GM19372 (cell line): ENCODE results near the gene TRIM4.
"Not testable (repeated sequence)": the region's sequence is repeated elsewhere in the genome, so short reads cannot be mapped to it uniquely, and the experiment has no call there.

Experiments used
- ATAC-seq: cut with Tn5 transposase; IDR thresholded peaks from one replicate; pipeline ENCODE4 v1.9.1; 2021; ENCODE audit warnings: mild to moderate bottlenecking, low read depth, moderate library complexity; ENCODE audit not compliant: unreplicated experiment

Gene TRIM4

DNA sequence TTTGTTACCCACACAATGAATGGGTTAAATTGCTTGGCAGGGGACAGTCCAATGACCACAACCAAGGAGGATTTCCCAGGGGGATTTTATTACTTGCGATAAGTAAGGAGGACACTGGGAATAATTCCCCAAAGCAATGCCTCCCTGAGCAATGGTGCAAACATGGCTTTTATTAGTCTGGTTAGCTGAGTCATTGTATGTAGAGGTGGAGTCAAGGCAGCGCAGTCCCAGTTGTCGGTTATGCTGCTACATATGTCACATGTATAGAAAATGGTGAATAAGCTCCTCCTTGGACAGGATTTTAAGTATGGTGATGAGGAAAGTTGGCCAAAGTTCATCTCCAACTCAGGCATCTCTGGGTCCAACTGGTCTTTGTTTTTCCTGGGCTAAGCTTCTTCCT, 3.9 kb upstream of the TRIM4 start:
- ATAC-seq, result no peak

DNA sequence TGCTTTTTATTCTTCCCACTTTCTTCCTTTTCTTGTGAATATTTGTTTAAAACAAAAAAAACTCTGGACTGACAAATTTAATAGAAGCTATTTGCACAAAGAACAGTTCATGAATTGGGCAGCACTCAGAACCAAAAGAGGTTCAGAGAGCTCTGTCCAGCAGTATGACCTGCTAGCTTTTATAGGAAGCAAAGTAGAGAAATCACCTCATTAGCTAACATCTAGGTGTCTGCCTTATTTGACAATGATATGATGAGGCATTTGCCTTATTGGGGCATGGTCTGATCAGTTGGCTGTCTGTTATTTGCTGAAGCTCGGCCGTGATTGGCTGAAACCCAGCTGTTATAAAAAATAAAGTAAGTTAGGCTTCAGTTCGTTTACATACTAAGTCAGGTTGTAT, 819 bp upstream of the TRIM4 start:
- no peak for ATAC-seq

- no peak for ATAC-seq
Observed at GRCh38 chr7:99919814-99920112, 433 bp upstream of the TRIM4 start.

- ATAC-seq, result no peak
Observed at GRCh38 chr7:99910976-99911375, 8.4 kb downstream of the TRIM4 start.

- no peak for ATAC-seq
Observed at GRCh38 chr7:99901581-99901980, 17.7 kb downstream of the TRIM4 start.

- ATAC-seq, result no peak
Observed at GRCh38 chr7:99899830-99900519, 19.4 kb downstream of the TRIM4 start.

- no peak for ATAC-seq
Observed at GRCh38 chr7:99898836-99899235, 20.5 kb downstream of the TRIM4 start.

GRCh38 chr7:99898023-99898357, 21.3 kb downstream of the TRIM4 start:
- no peak for ATAC-seq

GRCh38 chr7:99897322-99898022, 21.9 kb downstream of the TRIM4 start:
- no peak for ATAC-seq

GRCh38 chr7:99894738-99895137, 24.6 kb downstream of the TRIM4 start:
- ATAC-seq, result no peak

GRCh38 chr7:99893280-99893679, 26.1 kb downstream of the TRIM4 start:
- ATAC-seq, result no peak

- not testable (repeated sequence) for ATAC-seq
Observed at GRCh38 chr7:99890348-99890747, 29.0 kb downstream of the TRIM4 start.

DNA sequence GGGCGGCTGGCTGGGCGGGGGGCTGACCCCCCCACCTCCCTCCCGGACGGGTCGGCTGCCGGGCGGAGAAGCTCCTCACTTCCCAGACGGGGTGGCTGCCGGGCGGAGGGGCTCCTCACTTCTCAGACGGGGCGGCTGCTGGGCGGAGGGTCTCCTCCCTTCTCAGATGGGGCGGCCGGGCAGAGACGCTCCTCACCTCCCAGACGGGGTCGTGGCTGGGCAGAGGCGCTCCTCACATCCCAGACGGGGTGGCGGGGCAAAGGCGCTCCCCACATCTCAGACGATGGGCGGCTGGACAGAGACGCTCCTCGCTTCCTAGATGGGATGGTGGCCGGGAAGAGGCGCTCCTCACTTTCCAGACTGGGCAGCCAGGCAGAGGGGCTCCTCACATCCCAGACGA, 31.0 kb downstream of the TRIM4 start:
- ATAC-seq, result not testable (repeated sequence)

DNA sequence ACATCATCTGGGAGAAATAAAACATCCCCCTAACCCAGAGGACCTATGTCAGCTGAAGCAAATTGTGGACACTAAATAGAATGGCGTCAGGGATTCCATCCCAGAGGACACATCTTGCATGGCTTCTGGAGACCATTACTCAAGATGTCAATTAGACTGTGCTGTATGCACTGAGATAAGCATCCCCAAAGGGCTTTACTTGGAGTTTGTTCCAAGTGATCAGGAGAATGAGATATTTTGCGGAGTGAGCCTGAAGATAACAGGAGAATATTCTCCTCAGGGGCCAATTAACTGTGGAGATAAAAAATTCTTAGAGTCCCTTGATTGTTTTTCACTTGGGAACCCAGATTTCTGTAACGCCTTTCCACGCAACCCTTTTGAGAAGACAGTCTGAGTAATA, 38.0 kb downstream of the TRIM4 start:
- ATAC-seq, result no peak

- ATAC-seq, result no peak
Observed at GRCh38 chr7:99876933-99877332, 42.4 kb downstream of the TRIM4 start, which contains the start of gene OR2AE1. Gene OR2AE1 (minus strand): TSS chr7:99877033. CDS start chr7:99877033, 0 bp downstream.

DNA sequence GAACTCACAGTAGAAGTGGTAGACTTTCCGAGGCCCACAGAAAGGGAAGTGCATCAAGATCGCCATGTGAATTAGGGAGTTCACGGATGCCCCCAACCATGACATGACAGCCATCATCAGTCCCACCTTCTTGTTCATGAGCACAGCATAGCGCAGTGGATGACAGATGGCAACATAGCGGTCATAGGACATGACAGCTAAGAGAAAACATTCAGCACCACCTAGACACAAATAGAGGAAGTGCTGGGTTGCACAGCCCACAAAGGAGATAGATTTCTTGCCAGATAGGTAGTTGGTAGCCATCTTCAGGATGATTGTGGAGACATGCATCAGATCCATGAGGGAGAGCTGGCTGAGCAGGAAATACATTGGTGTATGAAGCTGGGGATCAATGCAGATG, 42.8 kb downstream of the TRIM4 start:
- ATAC-seq, result no peak

GRCh38 chr7:99868246-99868645, 51.1 kb downstream of the TRIM4 start:
- no peak for ATAC-seq

DNA sequence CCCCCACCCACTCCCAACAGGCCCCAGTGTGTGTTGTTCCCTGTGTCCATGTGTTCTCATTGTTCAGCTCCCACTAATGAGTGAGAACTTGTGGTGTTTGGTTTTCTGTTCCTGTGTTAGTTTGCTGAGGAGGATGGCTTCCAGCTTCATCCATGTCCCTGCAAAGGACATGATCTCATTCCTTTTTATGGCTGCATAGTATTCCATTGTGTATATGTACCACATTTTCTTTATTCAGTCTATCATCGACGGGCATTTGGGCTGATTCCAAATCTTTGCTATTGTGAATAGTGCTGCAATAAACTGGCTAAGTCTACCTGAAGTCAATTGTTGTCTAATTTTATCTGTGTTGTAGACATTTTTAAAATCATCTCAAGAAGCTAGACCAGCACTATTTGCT, 51.9 kb downstream of the TRIM4 start:
- ATAC-seq, result not testable (repeated sequence)

DNA sequence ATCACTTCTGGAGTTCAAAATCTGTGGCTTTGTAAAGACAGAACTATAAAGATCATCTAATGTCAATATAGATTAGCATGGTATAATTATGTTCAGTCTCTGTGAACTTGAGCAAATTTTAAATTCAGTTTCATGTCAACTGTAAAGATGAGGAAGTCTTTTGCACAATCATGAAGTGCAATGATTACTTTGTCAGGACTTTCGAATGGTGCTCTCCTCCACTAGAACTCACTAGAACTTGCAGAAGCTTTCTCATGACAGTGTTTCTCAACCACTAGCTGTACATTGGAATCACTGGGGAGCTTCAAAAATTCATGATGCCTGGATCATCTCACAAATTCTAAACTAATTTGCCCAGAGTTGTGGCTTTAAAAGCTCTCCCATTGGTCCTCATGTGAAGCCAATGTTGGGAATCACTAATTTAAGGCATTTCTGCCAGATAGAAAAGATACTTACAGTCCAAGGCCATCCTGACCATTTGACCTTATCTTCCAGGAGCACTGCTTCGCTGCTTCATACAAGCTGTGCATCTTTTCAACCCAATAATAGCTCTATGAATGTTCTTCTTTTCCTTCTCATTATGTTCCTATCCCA, 55.4 kb downstream of the TRIM4 start:
- ATAC-seq, result no peak

DNA sequence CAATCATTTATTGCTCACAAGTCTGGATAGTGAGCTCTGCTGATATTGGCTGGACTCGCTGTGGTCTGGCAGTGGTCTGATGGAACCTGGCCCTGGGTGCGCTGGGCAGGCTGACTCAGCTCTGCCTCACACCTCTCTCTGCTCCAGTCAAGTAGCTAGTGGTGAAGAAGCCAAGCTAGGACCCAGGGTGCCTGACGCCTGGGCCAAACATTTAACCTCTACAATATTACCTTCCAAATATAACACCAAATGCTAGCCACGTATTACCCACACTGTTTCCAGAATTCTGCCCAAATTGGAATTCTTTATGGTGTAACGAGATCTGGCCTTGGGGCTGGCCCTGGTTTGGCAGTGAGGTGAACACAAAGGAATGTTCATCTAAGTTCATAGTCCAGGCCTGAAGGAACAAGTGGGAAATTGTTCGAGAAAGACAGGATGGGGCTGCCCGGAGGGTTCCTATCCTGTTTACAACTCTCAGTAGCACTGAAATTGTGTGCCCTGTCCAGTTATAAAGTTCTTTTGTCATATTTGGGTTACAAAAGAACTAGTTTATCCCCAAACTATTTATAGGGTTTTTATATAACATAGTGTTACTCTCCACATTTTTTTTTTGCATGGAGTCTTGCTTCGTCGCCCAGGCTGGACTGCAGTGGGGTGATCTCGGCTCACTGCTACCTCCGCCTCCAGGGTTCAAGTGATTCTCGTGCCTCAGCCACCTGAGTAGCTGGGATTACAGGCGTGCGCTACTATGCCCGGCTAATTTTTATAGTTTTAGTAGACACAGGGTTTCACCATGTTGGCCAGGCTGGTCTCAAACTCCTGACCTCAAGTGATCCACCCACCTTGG, 58.8 kb downstream of the TRIM4 start:
- ATAC-seq, result no peak

DNA sequence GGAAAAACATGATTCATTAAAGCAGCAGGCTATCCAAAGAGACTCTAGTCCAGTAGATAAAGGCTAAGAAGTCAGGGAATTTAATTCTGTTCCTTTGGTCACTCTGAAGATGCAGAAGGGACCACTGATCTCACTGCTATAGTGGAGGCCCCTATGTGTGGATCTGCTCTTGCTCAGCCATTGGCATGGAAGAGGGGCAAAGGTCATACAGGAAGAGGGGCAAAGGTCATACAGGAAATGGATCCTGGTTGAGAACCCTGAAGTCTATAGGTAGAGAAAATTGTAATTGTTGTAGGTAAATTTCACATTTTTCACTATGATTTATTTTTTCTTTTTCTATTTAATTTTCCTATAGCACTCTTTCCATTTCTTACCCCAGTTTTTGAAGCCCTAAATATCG, 64.1 kb downstream of the TRIM4 start:
- no peak for ATAC-seq
